ENCODE data around the gene FAAP20. TPM values are rescaled to one million over a fixed set of nuclear protein-coding genes. Genes with fewer than 3 reads are reported as not detected.

The FAAP20 gene
- total RNA-seq, 1 experiment from 2014 or later = 112 TPM

DNA sequence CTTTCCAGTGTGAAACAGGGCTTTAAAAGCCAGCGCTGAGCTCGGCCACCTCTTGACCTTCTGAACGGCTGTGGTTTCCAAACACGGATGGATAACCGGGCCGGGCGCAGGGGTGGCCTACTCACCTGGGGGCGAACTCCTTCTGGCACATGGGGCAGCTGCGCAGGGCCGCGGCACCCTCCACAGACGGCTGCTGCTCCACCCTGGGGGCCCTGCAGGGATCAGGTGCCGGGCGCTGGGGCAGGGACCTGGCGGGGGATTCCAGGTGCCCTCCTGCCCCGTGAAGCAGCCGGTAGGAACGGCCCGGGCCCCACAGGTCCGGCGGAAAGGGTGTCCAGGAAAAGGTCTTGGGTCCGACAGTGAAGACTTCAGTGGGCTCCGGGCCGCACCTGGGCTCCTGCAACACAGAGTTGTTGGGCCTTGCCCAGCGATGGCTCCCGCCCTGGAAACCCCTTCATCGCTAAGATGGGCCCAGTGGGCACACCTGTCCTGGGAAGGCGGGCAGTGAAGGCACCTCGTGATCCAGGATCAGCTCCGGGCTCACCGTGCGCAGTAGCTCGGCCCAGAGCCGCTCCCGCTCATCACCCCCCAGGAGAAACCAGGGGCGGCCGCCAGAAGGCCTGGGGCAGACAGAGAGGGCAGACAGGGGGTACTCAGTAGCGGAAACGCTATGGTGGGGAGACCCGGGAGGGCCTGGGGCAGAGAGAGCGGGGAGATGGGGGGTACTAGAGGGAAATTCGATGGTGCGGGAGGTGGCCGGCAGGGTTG lies 874 bp downstream of the FAAP20 start:
- Histone ChIP-seq H3K27me3 (ENCODE audit: insufficient read depth, low read length) (no peaks in the 10 kb centered on the region), H3K9me3 (ENCODE audit: control insufficient read depth in 1 of 2, insufficient read depth in 1 of 2, low read depth in 1 of 2, low read length in 2 of 2) (no peaks in the 10 kb centered on the region), H3K36me3 (ENCODE audit: control insufficient read depth in 1 of 2, insufficient read depth in 2 of 2, low read length in 2 of 2) (no peaks in the 10 kb centered on the region), H4K20me1 (ENCODE audit: insufficient read depth) (no peaks in the 10 kb centered on the region), H3K4me2 (ENCODE audit: low read length) (peak overlapping the region; percentile 89), H3K4me1 (ENCODE audit: control insufficient read depth in 1 of 2, insufficient read depth in 2 of 2, low read length in 2 of 2) (peaks cover 20 to 43% of the 10 kb centered on the region in 2 experiments), H3K27ac (ENCODE audit: low read depth, low read length) (peak overlapping the region; percentile 64), H3K4me3 (replicated peaks in 1 of 2; ENCODE audit: low read depth in 1 of 2, low read length in 2 of 2) (peak overlapping the region; percentile 62 to 64), H3K9ac (ENCODE audit: low read length) (peak overlapping the region; percentile 65), H3K79me2 (ENCODE audit: insufficient read depth, low read length) (peaks cover 14% of the 10 kb centered on the region), H2AFZ (ENCODE audit: low read depth, low read length, poor library complexity, severe bottlenecking) (no peak overlapping the region), H3K9me2 (ENCODE audit: insufficient read depth) (no peaks in the 10 kb centered on the region)
- no peak for DNase-seq (ENCODE audit: low read depth, low spot score)
- RAD21 ChIA-PET (ENCODE audit: low non-redundant PET in 1 of 2, low total read pairs in 2 of 2, uncharacterized antibody in 2 of 2, unreplicated experiment in 2 of 2) = interaction anchor here (2.1 to 3.0 kb wide), 2 partner anchors 188 kb away, joined by 32 to 33 read pairs; no protein-coding TSS in a partner anchor
- CTCF ChIA-PET = interaction anchor here (1.8 to 8.1 kb wide), 2 partner anchors 122 to 187 kb away, joined by 18 to 271 read pairs; no protein-coding TSS in a partner anchor
- intact Hi-C loops (cut with micrococcal nuclease) = no loop called here
- no TSS peak for BruUV-seq (replicated peaks)
- no peak for ATAC-seq
- TF ChIP-seq CEBPB (IDR thresholded peaks at IDR 0.05; ENCODE audit: low read depth) = no peak
- TF ChIP-seq SIN3A (IDR thresholded peaks at IDR 0.05; ENCODE audit: low read depth) = no peak
- TF ChIP-seq, protein P1, sequence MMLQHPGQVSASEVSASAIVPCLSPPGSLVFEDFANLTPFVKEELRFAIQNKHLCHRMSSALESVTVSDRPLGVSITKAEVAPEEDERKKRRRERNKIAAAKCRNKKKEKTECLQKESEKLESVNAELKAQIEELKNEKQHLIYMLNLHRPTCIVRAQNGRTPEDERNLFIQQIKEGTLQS (IDR thresholded peaks at IDR 0.05) = no peak
- TF ChIP-seq CBX3 (IDR thresholded peaks at IDR 0.05; ENCODE audit: low read depth) = no peak
- TF ChIP-seq EZH2 (IDR thresholded peaks at IDR 0.05) = no peak
- TF ChIP-seq POLR2AphosphoS5 (IDR thresholded peaks at IDR 0.05; ENCODE audit: low read depth, low read length) = no peak
- POLR2A ChIA-PET = no interaction called here

DNA sequence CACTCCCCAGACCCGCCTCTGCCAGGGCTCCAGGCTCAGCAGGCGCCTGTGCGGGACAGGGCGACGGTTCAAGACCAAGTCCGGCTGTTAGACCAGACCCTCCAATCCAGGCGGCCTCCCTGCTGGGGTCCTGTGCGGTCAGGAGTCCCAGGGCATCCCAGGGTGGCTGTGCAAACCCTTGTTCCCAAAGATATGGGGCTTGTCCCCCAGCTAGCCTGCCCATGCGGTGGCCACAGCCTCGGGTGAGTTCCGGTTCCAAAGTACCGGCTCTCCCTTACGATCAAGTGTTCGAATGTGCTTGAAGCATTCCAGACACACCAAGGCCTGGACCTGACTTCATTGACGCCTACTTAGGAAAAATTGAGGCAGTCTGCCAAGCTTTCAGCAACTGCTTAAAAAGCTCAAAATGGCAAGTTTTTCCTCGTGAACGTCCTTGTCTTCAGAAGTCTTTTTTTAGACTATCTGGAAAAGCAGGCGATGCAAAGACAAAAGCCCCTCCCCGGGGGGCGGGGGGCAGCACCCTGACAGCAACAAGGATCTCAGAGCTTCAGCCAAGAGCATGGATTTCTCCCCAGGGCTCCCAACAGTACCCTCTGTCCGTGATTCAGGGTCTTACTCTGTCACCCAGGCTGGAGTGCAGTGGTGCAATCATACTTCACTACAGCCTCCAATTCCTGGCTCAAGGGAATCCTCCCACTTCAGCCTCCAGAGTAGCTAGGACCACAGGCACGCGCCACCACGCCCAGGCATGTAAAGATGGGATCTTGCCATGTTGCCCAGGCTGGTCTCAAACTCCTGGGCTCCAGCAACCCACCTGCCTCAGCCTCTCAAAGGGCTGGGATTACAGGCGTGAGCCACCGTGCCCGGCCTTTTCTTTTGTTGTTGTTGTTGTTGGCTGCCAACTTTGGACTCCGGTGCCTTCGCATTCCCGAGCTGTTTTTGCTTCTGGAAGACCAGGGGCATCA lies 2.3 kb downstream of the FAAP20 start:
- H3K4me2 ChIP-seq (ENCODE audit: low read length) = 0 out of 2 replicates have a peak overlapping the region, but pooled peaks have one; percentile 89
- no peak overlapping the region for H3K27ac ChIP-seq (ENCODE audit: low read depth, low read length)
- ChIA-PET CTCF (interaction anchor here (1.1 kb wide), 1 partner anchor 52 kb away, joined by 3 read pairs; no protein-coding TSS in a partner anchor), RAD21 (ENCODE audit: low non-redundant PET in 1 of 2, low total read pairs in 2 of 2, uncharacterized antibody in 2 of 2, unreplicated experiment in 2 of 2) (no interaction called here), POLR2A (no interaction called here)
- no peak overlapping the region for H3K4me3 ChIP-seq (replicated peaks in 1 of 2; ENCODE audit: low read depth in 1 of 2, low read length in 2 of 2)
- H3K27me3 ChIP-seq (ENCODE audit: insufficient read depth, low read length) = no peaks in the 10 kb centered on the region
- no peaks in the 10 kb centered on the region for H3K9me2 ChIP-seq (ENCODE audit: insufficient read depth)
- peaks cover 14% of the 10 kb centered on the region for H3K79me2 ChIP-seq (ENCODE audit: insufficient read depth, low read length)
- H3K9me3 ChIP-seq (ENCODE audit: control insufficient read depth in 1 of 2, insufficient read depth in 1 of 2, low read depth in 1 of 2, low read length in 2 of 2) = no peaks in the 10 kb centered on the region
- BruUV-seq (replicated peaks) = TSS peak; percentile 51
- no peaks in the 10 kb centered on the region for H3K36me3 ChIP-seq (ENCODE audit: control insufficient read depth in 1 of 2, insufficient read depth in 2 of 2, low read length in 2 of 2)
- peaks cover 17 to 45% of the 10 kb centered on the region in 2 experiments for H3K4me1 ChIP-seq (ENCODE audit: control insufficient read depth in 1 of 2, insufficient read depth in 2 of 2, low read length in 2 of 2)
- intact Hi-C loops (cut with micrococcal nuclease) = no loop called here
- ATAC-seq (no peak), DNase-seq (ENCODE audit: low read depth, low spot score) (no peak)
- H2AFZ ChIP-seq (ENCODE audit: low read depth, low read length, poor library complexity, severe bottlenecking) = no peak overlapping the region
- H3K9ac ChIP-seq (ENCODE audit: low read length) = no peak overlapping the region
- no peaks in the 10 kb centered on the region for H4K20me1 ChIP-seq (ENCODE audit: insufficient read depth)
- no peak for TF ChIP-seq SIN3A (IDR thresholded peaks at IDR 0.05; ENCODE audit: low read depth)
- TF ChIP-seq, protein P2, sequence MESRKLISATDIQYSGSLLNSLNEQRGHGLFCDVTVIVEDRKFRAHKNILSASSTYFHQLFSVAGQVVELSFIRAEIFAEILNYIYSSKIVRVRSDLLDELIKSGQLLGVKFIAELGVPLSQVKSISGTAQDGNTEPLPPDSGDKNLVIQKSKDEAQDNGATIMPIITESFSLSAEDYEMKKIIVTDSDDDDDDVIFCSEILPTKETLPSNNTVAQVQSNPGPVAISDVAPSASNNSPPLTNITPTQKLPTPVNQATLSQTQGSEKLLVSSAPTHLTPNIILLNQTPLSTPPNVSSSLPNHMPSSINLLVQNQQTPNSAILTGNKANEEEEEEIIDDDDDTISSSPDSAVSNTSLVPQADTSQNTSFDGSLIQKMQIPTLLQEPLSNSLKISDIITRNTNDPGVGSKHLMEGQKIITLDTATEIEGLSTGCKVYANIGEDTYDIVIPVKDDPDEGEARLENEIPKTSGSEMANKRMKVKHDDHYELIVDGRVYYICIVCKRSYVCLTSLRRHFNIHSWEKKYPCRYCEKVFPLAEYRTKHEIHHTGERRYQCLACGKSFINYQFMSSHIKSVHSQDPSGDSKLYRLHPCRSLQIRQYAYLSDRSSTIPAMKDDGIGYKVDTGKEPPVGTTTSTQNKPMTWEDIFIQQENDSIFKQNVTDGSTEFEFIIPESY (IDR thresholded peaks at IDR 0.05; ENCODE audit: extremely low read depth, insufficient replicate concordance, low read length) = no peak
- TF ChIP-seq, protein P3, sequence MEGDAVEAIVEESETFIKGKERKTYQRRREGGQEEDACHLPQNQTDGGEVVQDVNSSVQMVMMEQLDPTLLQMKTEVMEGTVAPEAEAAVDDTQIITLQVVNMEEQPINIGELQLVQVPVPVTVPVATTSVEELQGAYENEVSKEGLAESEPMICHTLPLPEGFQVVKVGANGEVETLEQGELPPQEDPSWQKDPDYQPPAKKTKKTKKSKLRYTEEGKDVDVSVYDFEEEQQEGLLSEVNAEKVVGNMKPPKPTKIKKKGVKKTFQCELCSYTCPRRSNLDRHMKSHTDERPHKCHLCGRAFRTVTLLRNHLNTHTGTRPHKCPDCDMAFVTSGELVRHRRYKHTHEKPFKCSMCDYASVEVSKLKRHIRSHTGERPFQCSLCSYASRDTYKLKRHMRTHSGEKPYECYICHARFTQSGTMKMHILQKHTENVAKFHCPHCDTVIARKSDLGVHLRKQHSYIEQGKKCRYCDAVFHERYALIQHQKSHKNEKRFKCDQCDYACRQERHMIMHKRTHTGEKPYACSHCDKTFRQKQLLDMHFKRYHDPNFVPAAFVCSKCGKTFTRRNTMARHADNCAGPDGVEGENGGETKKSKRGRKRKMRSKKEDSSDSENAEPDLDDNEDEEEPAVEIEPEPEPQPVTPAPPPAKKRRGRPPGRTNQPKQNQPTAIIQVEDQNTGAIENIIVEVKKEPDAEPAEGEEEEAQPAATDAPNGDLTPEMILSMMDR (IDR thresholded peaks at IDR 0.05 in 2 of 3, conservative IDR thresholded peaks at IDR 0.05 in 1 of 3; ENCODE audit: borderline replicate concordance in 1 of 3, insufficient read depth in 1 of 3, low read depth in 2 of 3, low read length in 2 of 3) = no peak
- no peak for TF ChIP-seq EZH2phosphoT487 (IDR thresholded peaks at IDR 0.05; ENCODE audit: borderline replicate concordance)
- TF ChIP-seq CEBPB (IDR thresholded peaks at IDR 0.05; ENCODE audit: low read depth) = no peak
- TF ChIP-seq CBX3 (IDR thresholded peaks at IDR 0.05; ENCODE audit: low read depth) = no peak
